GM12875 (cell line): ENCODE measurements around the gene LARGE1.
"Not testable (repeated sequence)": the region's sequence is repeated elsewhere in the genome, so short reads cannot be mapped to it uniquely, and the experiment has no call there.

ENCODE experiments used
- H3K4me3 ChIP-seq: one replicate; pipeline ENCODE4 v1.5.1; 2011; ENCODE audit warnings: low read depth, low read length, control low read depth
- TF ChIP-seq, protein P1 (sequence below): IDR thresholded peaks from 2 replicates; pipeline ENCODE4 v1.5.1; 2011; ENCODE audit warnings: low read depth, mild to moderate bottlenecking, control low read depth, inconsistent platforms, low read length, moderate library complexity, borderline replicate concordance; ENCODE audit not compliant: insufficient read depth

LARGE1 gene

DNA sequence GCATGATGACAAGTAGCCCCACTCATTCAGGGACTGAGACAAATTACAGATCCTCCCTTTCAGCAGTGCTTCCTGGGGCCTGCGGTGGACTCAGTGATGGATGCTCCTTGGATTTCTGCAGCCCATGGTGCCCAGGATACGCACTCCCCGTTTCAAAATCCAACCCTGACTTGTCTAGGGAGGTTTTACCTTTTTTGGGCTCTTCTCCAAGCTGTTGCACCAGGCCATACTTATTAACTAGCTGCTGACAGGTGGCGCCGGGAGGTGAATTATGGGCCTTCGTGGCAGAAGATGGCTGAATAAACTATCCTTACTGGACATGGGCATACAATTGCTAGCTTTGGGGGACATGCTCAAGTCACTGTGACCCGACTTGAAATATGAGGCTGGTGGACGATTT lies 537.8 kb downstream of the LARGE1 start:
- H3K4me3 ChIP-seq, result no peak overlapping the region
- TF ChIP-seq, protein P1, sequence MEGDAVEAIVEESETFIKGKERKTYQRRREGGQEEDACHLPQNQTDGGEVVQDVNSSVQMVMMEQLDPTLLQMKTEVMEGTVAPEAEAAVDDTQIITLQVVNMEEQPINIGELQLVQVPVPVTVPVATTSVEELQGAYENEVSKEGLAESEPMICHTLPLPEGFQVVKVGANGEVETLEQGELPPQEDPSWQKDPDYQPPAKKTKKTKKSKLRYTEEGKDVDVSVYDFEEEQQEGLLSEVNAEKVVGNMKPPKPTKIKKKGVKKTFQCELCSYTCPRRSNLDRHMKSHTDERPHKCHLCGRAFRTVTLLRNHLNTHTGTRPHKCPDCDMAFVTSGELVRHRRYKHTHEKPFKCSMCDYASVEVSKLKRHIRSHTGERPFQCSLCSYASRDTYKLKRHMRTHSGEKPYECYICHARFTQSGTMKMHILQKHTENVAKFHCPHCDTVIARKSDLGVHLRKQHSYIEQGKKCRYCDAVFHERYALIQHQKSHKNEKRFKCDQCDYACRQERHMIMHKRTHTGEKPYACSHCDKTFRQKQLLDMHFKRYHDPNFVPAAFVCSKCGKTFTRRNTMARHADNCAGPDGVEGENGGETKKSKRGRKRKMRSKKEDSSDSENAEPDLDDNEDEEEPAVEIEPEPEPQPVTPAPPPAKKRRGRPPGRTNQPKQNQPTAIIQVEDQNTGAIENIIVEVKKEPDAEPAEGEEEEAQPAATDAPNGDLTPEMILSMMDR, result no peak

DNA sequence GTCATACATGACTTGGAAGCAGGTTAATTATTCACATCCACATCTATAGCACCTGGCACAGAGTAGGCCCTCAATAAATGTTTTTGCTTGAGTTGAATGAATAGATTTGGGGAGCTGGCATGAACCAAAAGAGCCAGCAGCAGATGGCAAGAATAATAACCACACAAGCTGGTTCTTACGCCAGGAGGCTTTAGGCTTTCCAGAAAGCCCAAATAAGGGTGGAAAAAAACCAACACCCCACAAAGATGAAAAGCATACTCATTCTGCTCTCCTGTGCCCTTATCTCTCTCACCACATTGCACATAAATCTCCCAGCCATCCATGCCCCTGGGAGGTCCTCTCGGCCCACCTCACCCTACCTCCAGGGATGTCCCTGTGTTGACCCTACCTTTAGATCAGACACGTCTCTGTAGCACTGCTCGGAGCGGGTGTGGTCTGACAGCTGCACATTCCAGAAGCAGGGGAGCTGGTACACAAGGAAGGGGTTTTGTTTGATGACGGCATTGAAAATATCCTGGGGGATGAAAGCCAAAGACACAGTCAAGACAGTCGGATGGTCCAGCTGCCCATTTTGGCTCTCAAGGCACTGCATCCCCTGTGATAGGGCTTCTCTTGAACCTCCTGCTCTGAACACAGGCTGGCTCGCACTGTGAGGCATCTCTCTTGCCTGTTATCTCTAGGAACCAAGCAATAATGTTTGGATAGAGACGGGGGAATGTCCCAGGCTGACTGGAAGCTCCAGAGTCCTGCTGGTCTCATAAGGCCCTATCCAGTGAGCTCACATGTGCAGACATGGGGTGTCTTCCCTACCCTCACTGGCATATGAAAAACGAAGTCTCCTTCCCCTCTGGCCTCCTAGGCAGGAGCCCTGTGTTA lies 538.5 kb downstream of the LARGE1 start:
- no peak overlapping the region for H3K4me3 ChIP-seq
- TF ChIP-seq, protein P1, result no peak

DNA sequence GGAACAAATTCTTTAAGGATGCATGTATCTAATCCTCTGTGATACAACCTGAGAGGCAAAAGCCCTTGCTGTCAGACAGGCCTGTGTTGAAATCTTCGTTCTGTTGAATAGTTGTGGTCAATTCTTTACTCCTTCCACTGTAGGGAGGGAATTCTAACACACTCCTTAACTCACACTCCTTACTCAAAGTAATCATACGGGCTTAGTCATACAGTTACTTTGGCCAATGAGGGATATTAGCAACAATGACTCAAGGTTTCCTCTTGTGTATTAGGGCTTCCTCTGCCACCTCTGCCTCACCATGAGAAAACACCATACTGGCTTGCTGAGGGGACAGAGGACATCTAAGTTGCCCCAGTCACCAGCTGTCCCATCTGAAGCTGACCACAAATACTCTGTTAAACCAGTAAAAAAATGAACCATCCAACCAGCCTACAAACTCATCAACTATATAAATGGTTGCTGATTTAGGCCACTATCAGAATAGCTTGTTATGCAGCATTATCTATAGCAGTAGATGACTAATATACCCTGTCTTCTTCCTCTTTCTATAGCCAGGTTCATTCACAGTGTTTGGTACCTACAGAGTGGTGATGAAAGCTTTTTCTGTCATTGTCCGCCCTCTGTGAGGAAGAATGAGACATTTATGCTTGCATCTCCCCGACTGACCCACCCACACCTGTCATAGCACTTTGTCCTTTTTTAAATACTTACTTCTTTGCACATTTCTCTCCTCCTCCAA lies 539.3 kb downstream of the LARGE1 start:
- TF ChIP-seq, protein P1, result no peak
- no peak overlapping the region for H3K4me3 ChIP-seq

DNA sequence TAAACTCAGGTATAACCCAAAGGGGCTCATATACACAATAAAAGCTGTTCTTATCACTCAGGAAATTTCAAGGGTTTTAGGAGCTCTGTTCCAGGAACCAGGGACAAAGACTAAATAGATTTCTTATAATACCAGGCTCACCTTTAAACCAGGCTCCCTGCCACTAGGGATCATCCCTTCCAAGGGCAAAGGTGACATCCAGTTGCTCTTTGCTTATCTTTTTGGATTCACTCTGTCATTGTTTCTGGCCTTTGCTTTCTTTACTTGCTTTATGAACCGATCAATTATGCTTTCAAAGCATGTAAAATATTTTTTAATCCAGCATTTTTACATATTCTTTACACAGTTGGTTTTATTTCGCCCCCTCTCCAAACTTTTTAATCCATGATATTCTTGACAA lies 540.4 kb downstream of the LARGE1 start:
- no peak overlapping the region for H3K4me3 ChIP-seq
- TF ChIP-seq, protein P1, result no peak

DNA sequence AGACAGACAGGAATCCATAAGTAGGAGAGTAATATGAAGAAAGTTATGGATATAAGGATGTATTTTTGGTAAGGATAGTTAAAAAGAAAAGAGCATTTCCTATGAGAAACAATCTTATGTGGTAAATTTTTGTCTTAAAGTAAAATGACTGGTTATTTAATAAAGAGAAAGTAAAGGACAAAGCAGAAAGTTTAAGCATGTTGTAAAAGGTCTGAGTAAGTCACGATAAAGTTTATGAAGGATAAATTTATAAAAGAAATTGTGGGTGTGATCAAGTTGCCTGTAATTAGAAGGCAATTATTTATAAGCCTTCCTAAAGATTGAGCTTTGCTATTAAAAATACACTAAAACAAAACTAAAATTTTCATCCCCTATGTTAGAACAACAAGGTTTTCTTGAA lies 547.4 kb downstream of the LARGE1 start:
- no peak overlapping the region for H3K4me3 ChIP-seq
- TF ChIP-seq, protein P1, result no peak

DNA sequence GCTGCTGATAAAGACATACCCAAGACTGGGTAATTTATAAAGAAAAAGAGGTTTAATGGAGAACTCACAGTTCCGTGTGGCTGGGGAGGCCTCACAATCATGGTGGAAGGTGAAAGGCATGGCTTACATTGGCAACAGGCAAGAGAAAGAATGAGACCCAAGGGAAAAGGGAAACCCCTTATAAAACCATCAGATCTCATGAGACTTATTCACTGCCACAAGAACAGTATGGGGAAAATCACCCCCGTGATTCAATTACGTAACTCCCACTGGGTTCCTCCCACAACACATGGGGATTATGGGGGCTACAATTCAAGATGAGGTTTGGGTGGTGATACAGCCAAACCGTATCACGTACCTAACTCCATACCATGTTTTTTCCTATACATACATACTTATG lies 557.0 kb downstream of the LARGE1 start:
- not testable (repeated sequence) for H3K4me3 ChIP-seq

DNA sequence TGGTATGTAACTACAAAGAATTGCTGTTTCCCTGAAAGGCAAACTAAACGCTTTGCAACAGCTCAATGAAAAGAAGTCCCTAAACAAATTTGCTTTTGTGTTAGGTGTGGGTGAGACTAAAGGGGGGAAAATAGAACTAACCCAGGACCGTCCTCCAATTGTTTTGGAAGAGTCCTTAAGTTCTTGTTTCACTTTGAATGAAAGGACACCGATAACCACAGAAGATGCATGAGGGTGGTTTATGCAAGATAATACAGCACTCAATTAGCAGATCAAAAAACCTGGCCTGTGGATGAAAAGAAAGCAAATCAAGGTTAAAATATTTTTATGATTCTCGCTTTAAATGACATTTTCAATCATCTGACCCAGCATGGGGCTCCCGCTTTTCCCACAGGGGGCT lies 557.6 kb downstream of the LARGE1 start:
- TF ChIP-seq, protein P1, result no peak
- no peak overlapping the region for H3K4me3 ChIP-seq
